Medulla oblongata (tissue), 1 donor: ENCODE measurements around the gene VAV2.

Experiments used
- DNase-seq: peaks from one replicate; pipeline ENCODE4 v3.0.0-alpha.2; 2015; ENCODE audit errors: extremely low spot score

VAV2 gene

GRCh38 chr9:133991964-133992779 is at the start of gene VAV2:
VAV2 (minus strand) TSS chr9:133992324; CDS start chr9:133992278, 46 bp downstream.
- DNase-seq = peak; percentile 38

- no peak for DNase-seq
Measured at GRCh38 chr9:134041649-134041962, 49.5 kb upstream of the VAV2 start.

DNA sequence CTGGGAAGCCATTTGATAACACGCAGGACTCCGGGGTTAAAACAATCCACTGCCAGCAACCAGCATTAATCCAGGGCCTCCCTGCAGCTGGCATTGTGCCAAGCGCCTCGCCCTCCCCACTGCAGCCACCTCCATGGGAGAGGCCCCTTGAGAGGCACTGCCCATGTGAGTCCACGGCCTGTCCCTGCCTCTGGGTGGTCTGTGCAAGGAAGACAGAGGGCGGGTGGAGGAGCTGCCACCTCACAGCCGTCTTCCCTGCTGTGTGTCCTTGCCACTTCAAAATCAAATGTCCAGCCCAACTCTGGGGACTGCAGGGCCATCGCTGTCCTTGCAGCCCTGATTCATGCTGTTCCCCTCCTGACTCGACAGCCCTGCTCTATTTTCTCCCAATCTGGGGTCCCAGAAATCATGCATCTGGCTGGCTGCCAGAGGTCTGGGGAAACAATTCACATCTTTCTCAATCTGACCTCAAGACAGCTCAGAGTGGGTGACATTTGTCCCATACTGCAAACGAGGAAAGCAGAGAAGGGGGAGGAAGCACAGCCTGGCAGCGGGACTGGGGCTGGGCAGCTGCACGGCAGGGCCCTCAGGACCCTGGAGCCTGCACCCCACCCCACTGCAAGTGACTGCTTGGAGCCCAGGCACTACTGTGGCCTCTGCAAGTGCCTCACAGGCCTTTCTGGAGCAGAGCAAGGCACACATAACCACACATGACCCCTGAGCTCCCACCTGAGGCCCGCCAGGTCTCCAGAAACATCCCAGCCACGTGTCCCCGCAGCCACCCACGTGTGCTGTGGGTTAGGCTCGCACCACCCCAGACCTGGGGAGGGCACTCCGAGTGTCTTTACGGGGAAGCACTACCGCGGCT is 48.9 kb upstream of the VAV2 start:
- DNase-seq = no peak

GRCh38 chr9:134040176-134040565 is 48.0 kb upstream of the VAV2 start:
- DNase-seq = no peak

- DNase-seq = no peak
Measured at GRCh38 chr9:134039386-134040175, 47.5 kb upstream of the VAV2 start.

GRCh38 chr9:134037641-134038040 is 45.5 kb upstream of the VAV2 start:
- DNase-seq = no peak

DNA sequence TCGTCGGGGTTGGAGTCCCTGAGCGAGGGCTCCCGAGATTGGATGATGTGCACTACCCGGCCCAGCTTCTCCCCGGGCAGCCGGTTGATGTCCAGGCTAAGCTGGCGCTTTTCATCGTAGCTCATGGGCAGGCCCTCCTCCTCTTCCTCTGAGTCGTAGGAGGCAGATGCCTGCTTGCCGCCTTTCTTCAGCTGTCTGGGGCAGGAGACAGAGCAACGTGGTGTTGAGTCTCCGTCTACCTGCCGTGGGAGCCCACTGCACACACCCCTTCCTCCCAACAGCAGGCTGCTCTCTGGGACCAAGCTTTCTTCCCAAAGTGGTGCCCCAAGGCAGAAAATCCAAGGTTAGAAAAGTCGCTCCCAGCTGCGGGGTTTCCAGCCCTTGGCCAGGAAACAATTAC is 44.0 kb upstream of the VAV2 start:
- no peak for DNase-seq

DNA sequence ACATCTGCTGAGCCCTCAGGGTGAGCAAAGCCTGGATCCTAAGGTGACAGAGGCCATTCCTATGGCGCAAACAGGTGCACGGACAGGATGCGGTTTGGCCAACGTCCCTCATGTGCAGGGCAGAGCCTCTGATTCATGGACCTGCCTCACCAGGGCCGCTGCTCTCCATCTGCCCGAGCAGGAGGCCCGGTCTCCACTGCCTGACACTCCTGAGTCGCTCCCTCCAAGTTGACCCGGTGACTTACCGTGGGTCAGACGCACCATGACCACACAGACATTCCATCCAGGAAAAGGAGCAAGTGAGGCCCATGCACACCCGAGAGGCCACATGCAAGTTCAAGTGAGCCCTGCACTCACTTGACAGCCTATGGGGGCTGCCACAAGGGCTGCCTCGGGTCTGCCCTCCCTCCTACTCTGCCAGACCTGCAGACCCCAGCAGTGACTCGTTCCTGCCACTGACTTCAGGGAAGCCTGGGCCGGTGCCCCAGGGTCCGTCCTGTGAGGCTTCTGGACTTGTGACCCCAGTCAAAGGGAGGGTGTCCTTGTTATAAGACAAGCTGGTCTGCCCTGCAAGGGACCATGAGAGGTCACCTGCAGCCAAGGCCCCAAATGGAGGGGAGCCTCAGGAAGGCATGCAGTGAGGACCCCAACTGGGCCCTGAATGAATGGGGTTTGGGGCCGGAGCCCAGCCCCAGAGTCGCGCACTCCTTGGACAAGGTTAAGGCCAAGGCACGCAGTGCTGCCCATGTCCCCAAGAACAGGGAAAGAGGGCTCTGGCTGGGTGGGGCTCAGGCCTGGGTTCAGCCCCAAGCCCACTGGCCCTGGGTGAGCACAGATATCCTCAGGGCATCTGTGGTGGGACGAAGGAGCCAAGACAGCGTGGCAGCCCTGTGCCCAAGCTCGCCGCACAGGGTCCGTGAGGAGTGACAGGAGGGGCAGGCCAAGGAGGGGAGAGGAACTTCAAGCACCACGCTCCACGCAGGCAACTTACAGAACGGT is 43.2 kb upstream of the VAV2 start:
- no peak for DNase-seq

- DNase-seq = no peak
Measured at GRCh38 chr9:134034215-134035040, 42.3 kb upstream of the VAV2 start.

DNA sequence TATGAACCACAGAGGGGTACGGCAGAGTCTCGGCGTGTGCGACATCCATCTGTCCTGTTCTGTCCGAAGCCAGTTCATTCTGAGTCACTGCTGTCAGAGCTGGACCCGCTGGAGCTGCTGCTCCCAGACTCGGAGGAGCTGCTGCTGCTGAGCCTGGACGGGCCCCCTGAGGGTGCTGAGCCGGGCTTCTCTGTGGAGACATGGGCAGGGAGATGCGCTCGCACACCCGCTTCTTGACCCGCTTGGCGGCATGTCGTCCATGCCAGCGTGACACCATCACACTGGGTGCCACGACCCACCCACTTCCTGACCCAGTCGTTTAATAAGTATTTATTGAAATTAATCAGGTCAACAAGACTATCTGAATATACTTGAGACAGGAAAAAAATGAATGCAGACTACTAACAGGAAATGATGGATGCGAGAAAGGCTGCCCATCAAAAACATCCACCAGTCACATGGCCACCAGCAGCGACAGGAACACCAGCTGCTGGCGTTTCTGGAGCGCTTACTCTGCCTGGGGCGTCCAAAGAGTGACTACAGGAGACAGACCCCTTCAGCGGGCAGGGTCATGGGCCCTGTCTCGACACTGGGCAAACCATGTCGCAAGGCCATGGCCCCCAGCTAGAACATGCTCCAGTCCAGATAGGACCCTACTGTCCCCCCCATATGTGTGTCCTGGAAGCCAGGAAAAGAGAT is 41.5 kb upstream of the VAV2 start:
- DNase-seq = no peak

- DNase-seq = no peak
Measured at GRCh38 chr9:134032456-134033222, 40.5 kb upstream of the VAV2 start.

- no peak for DNase-seq
Measured at GRCh38 chr9:134031783-134032182, 39.7 kb upstream of the VAV2 start.

- no peak for DNase-seq
Measured at GRCh38 chr9:134030821-134031470, 38.8 kb upstream of the VAV2 start.

DNA sequence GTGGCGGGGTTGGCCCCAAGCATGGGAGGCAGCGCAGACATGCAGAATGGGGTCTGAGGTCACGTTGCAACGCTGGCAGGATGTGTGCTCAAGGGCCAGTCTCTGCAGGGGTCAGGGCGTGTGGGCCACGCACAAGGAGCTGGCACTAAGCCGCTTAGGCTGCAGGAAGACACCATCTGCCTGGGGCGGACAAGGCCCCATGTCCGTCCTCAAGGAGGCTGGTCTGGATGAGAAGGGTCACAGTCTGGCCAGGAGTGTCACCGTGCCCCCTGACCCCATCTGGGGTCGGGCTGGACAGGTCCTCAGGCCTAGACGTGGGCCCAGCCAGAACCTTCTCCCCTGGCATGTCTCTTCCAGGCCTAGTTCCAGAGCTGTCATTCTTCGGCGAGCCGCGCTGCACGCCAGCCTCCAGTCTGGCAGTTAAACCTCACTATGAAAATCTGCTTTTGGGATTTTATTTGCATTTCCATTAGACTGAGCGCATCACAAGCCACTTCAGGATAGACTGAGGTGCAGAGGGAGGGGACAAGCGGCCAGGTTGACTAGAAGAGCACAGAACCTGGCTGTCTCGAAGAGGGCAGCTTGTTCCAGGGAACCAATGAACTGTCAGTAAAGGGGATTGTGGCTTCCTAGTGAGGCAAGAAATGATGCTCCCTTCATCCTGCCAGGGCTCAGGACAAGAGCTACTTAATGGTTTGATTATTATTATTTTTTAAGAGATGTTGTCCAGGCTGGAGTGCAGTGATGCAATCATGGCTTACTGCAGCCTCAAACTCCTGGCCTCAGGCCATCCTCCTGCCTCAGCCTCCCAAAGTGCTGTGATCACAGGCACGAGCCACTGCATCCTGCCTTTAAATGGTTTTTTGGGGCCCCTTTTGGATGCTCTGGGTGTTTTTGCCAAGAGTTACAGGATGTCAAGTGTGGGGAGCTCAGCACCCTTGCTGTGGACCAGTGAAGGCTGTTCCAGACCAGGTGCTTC is 37.4 kb upstream of the VAV2 start:
- no peak for DNase-seq

DNA sequence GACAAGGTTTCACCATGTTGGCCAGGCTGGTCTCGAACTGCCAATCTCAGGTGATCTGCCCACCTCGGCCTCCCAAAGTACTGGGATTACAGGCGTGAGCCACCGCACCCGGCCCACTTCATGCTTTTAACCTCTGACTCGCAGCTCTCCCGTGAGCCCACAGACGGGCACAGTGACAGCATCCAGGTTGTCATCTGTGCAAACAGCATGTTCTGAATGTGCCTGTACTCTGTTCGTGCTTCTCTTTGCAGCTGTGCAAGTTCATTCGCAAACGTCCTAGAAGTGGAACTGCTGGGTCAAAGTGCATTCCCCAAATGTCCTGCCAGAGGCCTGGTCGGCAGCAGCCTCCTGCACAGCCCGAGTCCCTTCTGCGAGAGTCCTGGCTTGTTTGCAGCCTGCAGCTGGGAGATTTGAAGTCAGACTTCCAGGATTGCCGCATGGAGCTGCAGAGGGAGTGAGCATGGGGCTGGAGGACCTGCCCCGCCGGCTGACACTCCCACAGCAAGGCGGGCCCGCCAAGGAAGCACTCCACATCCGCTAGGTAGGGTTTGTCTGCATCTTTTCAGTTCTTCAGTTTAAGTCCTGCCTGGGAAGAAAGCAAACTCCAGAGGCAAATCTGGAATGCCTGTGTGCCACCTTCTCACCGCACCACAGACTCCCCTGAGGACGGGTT is 36.6 kb upstream of the VAV2 start:
- no peak for DNase-seq

- DNase-seq = no peak
Measured at GRCh38 chr9:134028076-134028475, 36.0 kb upstream of the VAV2 start.
